GM23248 (cell line): ENCODE data around the gene TTC8. TPM values are rescaled to one million over a fixed set of nuclear protein-coding genes. Genes with fewer than 3 reads are reported as not detected.
A peak's percentile ranks its signal among the peaks of the same experiment; 100 is the strongest.

Experiments used
- DNase-seq: peaks from one replicate; pipeline ENCODE4 v3.0.0-alpha.2; 2015
- H2AFZ ChIP-seq: fragments of 200-600 bp; sonication (generic); 2 replicates; pipeline ENCODE4 v1.6.1; 2016; ENCODE audit warnings: antibody characterized with exemption
- H3F3A ChIP-seq: fragments of 200-600 bp; sonication (generic); 2 replicates; pipeline ENCODE4 v1.6.1; 2016; ENCODE audit warnings: mild to moderate bottlenecking, antibody characterized with exemption, mixed run types; ENCODE audit not compliant: insufficient read depth
- H3K27ac ChIP-seq: fragments of 200-600 bp; sonication (generic); 2 replicates; pipeline ENCODE4 v1.5.1; 2016; ENCODE audit warnings: mild to moderate bottlenecking
- H3K27me3 ChIP-seq: fragments of 200-600 bp; sonication (generic); replicated peaks from 2 replicates; pipeline ENCODE4 v1.6.1; 2016; ENCODE audit warnings: mild to moderate bottlenecking; ENCODE audit not compliant: insufficient read depth
- H3K36me3 ChIP-seq: fragments of 200-600 bp; sonication (generic); 2 replicates; pipeline ENCODE4 v1.6.1; 2016; ENCODE audit warnings: low read depth, mild to moderate bottlenecking
- H3K4me1 ChIP-seq: fragments of 200-600 bp; sonication (generic); 2 replicates; pipeline ENCODE4 v1.6.1; 2016; ENCODE audit warnings: mild to moderate bottlenecking; ENCODE audit not compliant: insufficient read depth
- H3K4me2 ChIP-seq: fragments of 200-600 bp; sonication (generic); one replicate; pipeline ENCODE4 v1.6.1; 2016; ENCODE audit warnings: mild to moderate bottlenecking; ENCODE audit not compliant: unreplicated experiment
- H3K4me3 ChIP-seq: fragments of 200-600 bp; sonication (generic); 2 replicates; pipeline ENCODE4 v1.5.1; 2016; ENCODE audit warnings: mild to moderate bottlenecking
- H3K79me2 ChIP-seq: fragments of 200-600 bp; sonication (generic); 2 replicates; pipeline ENCODE4 v1.6.1; 2016; ENCODE audit warnings: mild to moderate bottlenecking; ENCODE audit not compliant: insufficient read depth
- H3K9ac ChIP-seq: fragments of 200-600 bp; sonication (generic); 2 replicates; pipeline ENCODE4 v1.6.1; 2016; ENCODE audit warnings: mild to moderate bottlenecking
- H3K9me2 ChIP-seq: fragments of 200-600 bp; sonication (generic); 2 replicates; pipeline ENCODE4 v1.6.1; 2016; ENCODE audit warnings: mixed run types, mild to moderate bottlenecking, moderate library complexity; ENCODE audit not compliant: insufficient read depth
- H3K9me3 ChIP-seq: fragments of 200-600 bp; sonication (generic); one replicate; pipeline ENCODE4 v1.6.1; 2017; ENCODE audit warnings: low read depth
- H4K20me1 ChIP-seq: fragments of 200-600 bp; sonication (generic); 2 replicates; pipeline ENCODE4 v1.6.0; 2016; ENCODE audit not compliant: insufficient read depth
- EZH2 ChIP-seq: fragments of 200-600 bp; sonication (generic); IDR thresholded peaks from 2 replicates; pipeline ENCODE4 v1.6.1; 2018; ENCODE audit warnings: antibody characterized with exemption, mild to moderate bottlenecking; ENCODE audit not compliant: insufficient read depth, poor library complexity, severe bottlenecking
- EZH2phosphoT487 ChIP-seq: fragments of 200-600 bp; sonication (generic); IDR thresholded peaks from 2 replicates; pipeline ENCODE4 v1.6.1; 2018; ENCODE audit warnings: antibody characterized with exemption, moderate library complexity, mild to moderate bottlenecking, low read depth; ENCODE audit not compliant: insufficient read depth
- WGBS, 2 experiments: methylation state at CpG; one replicate each; pipeline ENCODE4 v1.1.6; 2015 to 2017; ENCODE audit warnings: low lambda C conversion rate in 2 of 2, low coverage in 1 of 2; ENCODE audit errors: missing lambda C conversion rate in 2 of 2; 5-methylcytosine and 5-hydroxymethylcytosine counted together
- in situ Hi-C: fragments of 300-500 bp; cut with MboI; formaldehyde crosslinking; loops from 2 replicates; pipeline ENCODE4 v1.15.0; 2020
- polyA plus RNA-seq: library from polyadenylated mRNA; unstranded; fragments of >200 nt; fragmentation: Nextera tagmentation; extraction: Ambion mirVana; gene quantifications from 2 replicates; pipeline ENCODE4 v1.2.1, GENCODE V29; 2016
- total RNA-seq: library from RNA; depleted of rRNA; stranded (reverse); fragments of >200 nt; shearing (Covaris generic); gene quantifications from 2 replicates; pipeline ENCODE4 v1.2.3, GENCODE V29; 2014

The TTC8 gene
- total and polyA plus RNA-seq, 2 experiments from 2014 or later, result 38.3 to 49.4 TPM

DNA sequence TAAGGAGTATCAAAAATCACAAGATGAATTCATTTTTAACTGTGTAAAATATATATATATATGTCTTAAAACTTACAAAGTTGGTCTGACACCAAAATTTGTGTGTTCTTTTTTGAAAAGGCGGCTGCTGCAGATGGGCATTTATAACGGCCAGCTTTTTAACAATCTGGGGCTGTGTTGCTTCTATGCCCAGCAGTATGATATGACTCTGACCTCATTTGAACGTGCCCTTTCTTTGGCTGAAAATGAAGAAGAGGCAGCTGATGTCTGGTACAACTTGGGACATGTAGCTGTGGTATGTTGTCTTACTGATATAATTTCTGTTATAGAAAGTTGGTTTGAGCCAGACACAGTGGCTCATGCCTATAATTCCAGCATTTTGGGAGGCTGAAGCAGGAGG is 47.0 kb downstream of the TTC8 start:
- no peak overlapping the region for H2AFZ ChIP-seq
- peaks cover 26% of the 10 kb centered on the region for H3K36me3 ChIP-seq
- no peak overlapping the region for H3K4me2 ChIP-seq
- H4K20me1 ChIP-seq, result no peaks in the 10 kb centered on the region
- no peaks in the 10 kb centered on the region for H3K9me3 ChIP-seq
- no peak overlapping the region for H3K27ac ChIP-seq
- H3K27me3 ChIP-seq, result no peaks in the 10 kb centered on the region
- H3F3A ChIP-seq, result no peaks in the 10 kb centered on the region
- H3K79me2 ChIP-seq, result no peaks in the 10 kb centered on the region
- TF ChIP-seq EZH2phosphoT487 (no peak), EZH2 (no peak)
- in situ Hi-C loops, result no loop called here
- no peaks in the 10 kb centered on the region for H3K9me2 ChIP-seq
- H3K9ac ChIP-seq, result no peak overlapping the region
- no peak for DNase-seq
- H3K4me1 ChIP-seq, result peaks cover 16% of the 10 kb centered on the region; the same call in 1 of the 2 replicates
- no peak overlapping the region for H3K4me3 ChIP-seq
- WGBS, 2 experiments, result 96 to 98% methylated on average over 3 of the region's 3 CpGs

GRCh38 chr14:88872976-88873375 is 48.5 kb downstream of the TTC8 start:
- Histone ChIP-seq H3K27ac (no peak overlapping the region), H3K79me2 (no peaks in the 10 kb centered on the region), H3K9ac (no peak overlapping the region), H3K9me3 (no peaks in the 10 kb centered on the region), H3K36me3 (peaks cover 26% of the 10 kb centered on the region), H3F3A (peaks cover under 1% of the 10 kb centered on the region), H3K4me2 (no peak overlapping the region), H3K9me2 (no peaks in the 10 kb centered on the region), H3K27me3 (no peaks in the 10 kb centered on the region), H3K4me1 (peaks cover 16% of the 10 kb centered on the region; the same call in 1 of the 2 replicates), H3K4me3 (no peak overlapping the region), H4K20me1 (no peaks in the 10 kb centered on the region), H2AFZ (no peak overlapping the region)
- WGBS, 2 experiments, result 92 to 97% methylated on average over 3 of the region's 3 CpGs
- TF ChIP-seq EZH2 (no peak), EZH2phosphoT487 (no peak)
- no peak for DNase-seq
- in situ Hi-C loops, result no loop called here

DNA sequence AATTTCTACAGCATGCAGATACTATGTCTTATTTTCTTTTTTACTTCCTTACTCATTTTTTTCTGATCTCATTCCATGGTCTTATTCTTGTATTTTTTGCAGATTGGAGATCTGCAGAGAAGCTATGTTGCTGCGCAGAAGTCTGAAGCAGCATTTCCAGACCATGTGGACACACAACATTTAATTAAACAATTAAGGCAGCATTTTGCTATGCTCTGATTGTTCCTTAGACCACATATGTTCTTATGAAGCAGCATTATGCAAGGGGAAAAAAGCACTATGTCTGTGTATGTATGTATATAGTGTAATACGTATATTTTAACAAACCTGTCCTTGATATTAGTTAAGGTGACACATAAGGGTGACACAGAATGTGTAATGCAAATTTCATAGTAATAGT is 52.7 kb downstream of the TTC8 start:
- Histone ChIP-seq H3K4me2 (no peak overlapping the region), H3K79me2 (no peaks in the 10 kb centered on the region), H3K9me3 (no peaks in the 10 kb centered on the region), H3K4me3 (no peak overlapping the region), H3K27me3 (no peaks in the 10 kb centered on the region), H2AFZ (no peak overlapping the region), H4K20me1 (no peaks in the 10 kb centered on the region), H3K36me3 (peaks cover 23% of the 10 kb centered on the region; the same call in 1 of the 2 replicates), H3F3A (peaks cover 15% of the 10 kb centered on the region), H3K9ac (no peak overlapping the region), H3K9me2 (no peaks in the 10 kb centered on the region), H3K27ac (no peak overlapping the region), H3K4me1 (peaks cover 19% of the 10 kb centered on the region; the same call in 1 of the 2 replicates)
- 89 to 94% methylated on average over 2 of the region's 2 CpGs for WGBS, 2 experiments
- DNase-seq, result no peak
- no peak for TF ChIP-seq EZH2
- no peak for TF ChIP-seq EZH2phosphoT487
- in situ Hi-C loops, result no loop called here

- H3K4me3 ChIP-seq, result no peak overlapping the region
- H3K4me2 ChIP-seq, result no peak overlapping the region
- H4K20me1 ChIP-seq, result no peaks in the 10 kb centered on the region
- H3F3A ChIP-seq, result peaks cover 15% of the 10 kb centered on the region
- H3K9me3 ChIP-seq, result no peaks in the 10 kb centered on the region
- peaks cover 19% of the 10 kb centered on the region; the same call in 1 of the 2 replicates for H3K4me1 ChIP-seq
- TF ChIP-seq EZH2, result no peak
- TF ChIP-seq EZH2phosphoT487, result no peak
- WGBS, 2 experiments, result 30 to 45% methylated on average over 4 of the region's 4 CpGs
- H3K27me3 ChIP-seq, result no peaks in the 10 kb centered on the region
- H2AFZ ChIP-seq, result peak overlapping the region; percentile 18; the same call in 1 of the 2 replicates
- no peaks in the 10 kb centered on the region for H3K9me2 ChIP-seq
- no peak overlapping the region for H3K9ac ChIP-seq
- H3K79me2 ChIP-seq, result no peaks in the 10 kb centered on the region
- H3K27ac ChIP-seq, result peak overlapping the region; percentile 44
- peaks cover 23% of the 10 kb centered on the region; the same call in 1 of the 2 replicates for H3K36me3 ChIP-seq
- DNase-seq, result peak; percentile 94
- in situ Hi-C loops, result no loop called here
Observed at GRCh38 chr14:88879022-88879421, 54.6 kb downstream of the TTC8 start.
